ENCODE results near the gene ANKRD6. TPM values are rescaled to one million over a fixed set of nuclear protein-coding genes. Genes with fewer than 3 reads are reported as not detected.

The ANKRD6 gene
- polyA plus RNA-seq, 3 donors = 0.93 to 3.0 (median 1.2) TPM

DNA sequence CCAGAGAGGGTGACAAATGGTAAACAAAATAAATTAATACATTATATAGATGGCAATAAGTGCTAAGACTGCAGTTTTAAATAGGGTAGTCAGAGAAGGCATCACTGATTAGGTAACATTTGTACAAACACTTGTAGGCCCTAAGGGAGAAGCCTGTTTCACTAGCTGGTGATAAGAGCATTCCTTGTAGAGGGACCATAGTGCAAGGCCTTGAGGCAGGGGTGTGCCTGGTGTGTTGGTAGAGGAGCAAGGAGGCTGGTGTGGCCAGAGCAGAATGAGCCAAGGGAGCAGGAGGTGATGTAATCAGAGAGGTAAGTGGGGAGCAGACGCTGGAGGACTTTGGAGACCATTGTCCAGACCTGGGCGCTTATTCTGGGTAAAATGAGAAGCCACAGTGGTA, 70.7 kb downstream of the ANKRD6 start:
- no peak overlapping the region for H3K4me3 ChIP-seq (replicated peaks in 1 of 3; ENCODE audit: low read depth in 2 of 3, low read length in 3 of 3)
- no peaks in the 10 kb centered on the region for H4K20me1 ChIP-seq (ENCODE audit: insufficient read depth, low read length)
- no peak overlapping the region for H3K9ac ChIP-seq (ENCODE audit: insufficient read depth, low read length, poor library complexity, severe bottlenecking)
- H3K27me3 ChIP-seq (ENCODE audit: control insufficient read depth in 2 of 2, insufficient read depth in 2 of 2, low read length in 2 of 2) = no peaks in the 10 kb centered on the region
- no peak overlapping the region for H3K4me3 Mint-ChIP-seq
- H3K27ac ChIP-seq (ENCODE audit: low read depth in 1 of 2, low read length in 2 of 2) = no peak overlapping the region
- no peaks in the 10 kb centered on the region for H3K36me3 ChIP-seq (replicated peaks in 1 of 2; ENCODE audit: control insufficient read depth in 1 of 2, insufficient read depth in 2 of 2, low read length in 2 of 2)
- TF ChIP-seq, protein P1, sequence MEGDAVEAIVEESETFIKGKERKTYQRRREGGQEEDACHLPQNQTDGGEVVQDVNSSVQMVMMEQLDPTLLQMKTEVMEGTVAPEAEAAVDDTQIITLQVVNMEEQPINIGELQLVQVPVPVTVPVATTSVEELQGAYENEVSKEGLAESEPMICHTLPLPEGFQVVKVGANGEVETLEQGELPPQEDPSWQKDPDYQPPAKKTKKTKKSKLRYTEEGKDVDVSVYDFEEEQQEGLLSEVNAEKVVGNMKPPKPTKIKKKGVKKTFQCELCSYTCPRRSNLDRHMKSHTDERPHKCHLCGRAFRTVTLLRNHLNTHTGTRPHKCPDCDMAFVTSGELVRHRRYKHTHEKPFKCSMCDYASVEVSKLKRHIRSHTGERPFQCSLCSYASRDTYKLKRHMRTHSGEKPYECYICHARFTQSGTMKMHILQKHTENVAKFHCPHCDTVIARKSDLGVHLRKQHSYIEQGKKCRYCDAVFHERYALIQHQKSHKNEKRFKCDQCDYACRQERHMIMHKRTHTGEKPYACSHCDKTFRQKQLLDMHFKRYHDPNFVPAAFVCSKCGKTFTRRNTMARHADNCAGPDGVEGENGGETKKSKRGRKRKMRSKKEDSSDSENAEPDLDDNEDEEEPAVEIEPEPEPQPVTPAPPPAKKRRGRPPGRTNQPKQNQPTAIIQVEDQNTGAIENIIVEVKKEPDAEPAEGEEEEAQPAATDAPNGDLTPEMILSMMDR (IDR thresholded peaks at IDR 0.05) = no peak
- 96% methylated on average over 2 of the region's 2 CpGs for WGBS (ENCODE audit: insufficient coverage)
- H3K9me3 Mint-ChIP-seq = no peaks in the 10 kb centered on the region
- intact Hi-C loops (cut with micrococcal nuclease) = no loop called here
- H3K79me2 ChIP-seq (ENCODE audit: insufficient read depth, low read length) = no peaks in the 10 kb centered on the region
- no peak for DNase-seq
- no peaks in the 10 kb centered on the region for H3K4me1 ChIP-seq (ENCODE audit: control insufficient read depth in 1 of 2, insufficient read depth in 2 of 2, low read length in 2 of 2)
- no peak overlapping the region for H2AFZ ChIP-seq (ENCODE audit: insufficient read depth, low read depth, low read length, poor library complexity, severe bottlenecking)
- peaks cover 3% of the 10 kb centered on the region for H3K4me1 Mint-ChIP-seq
- peaks cover 0 to 2% (median 2%) of the 10 kb centered on the region in 3 donors for H3K27me3 Mint-ChIP-seq (ENCODE audit: low read depth in 3 of 3)
- no peak overlapping the region for H3K4me2 ChIP-seq (replicated peaks; ENCODE audit: extremely low read depth, low read length, poor library complexity, severe bottlenecking)
- H3K9me3 ChIP-seq (replicated peaks in 1 of 2; ENCODE audit: control insufficient read depth in 1 of 2, insufficient read depth in 1 of 2, low read length in 2 of 2) = no peaks in the 10 kb centered on the region
- no peak overlapping the region for H3K27ac Mint-ChIP-seq
- H3K36me3 Mint-ChIP-seq = no peaks in the 10 kb centered on the region

GRCh38 chr6:89505847-89506246, 72.9 kb downstream of the ANKRD6 start:
- Histone ChIP-seq H3K27ac (ENCODE audit: low read depth in 1 of 2, low read length in 2 of 2) (no peak overlapping the region), H3K36me3 (replicated peaks in 1 of 2; ENCODE audit: control insufficient read depth in 1 of 2, insufficient read depth in 2 of 2, low read length in 2 of 2) (no peaks in the 10 kb centered on the region), H3K9me3 (replicated peaks in 1 of 2; ENCODE audit: control insufficient read depth in 1 of 2, insufficient read depth in 1 of 2, low read length in 2 of 2) (no peaks in the 10 kb centered on the region), H3K4me3 (replicated peaks in 1 of 3; ENCODE audit: low read depth in 2 of 3, low read length in 3 of 3) (no peak overlapping the region), H3K4me1 (ENCODE audit: control insufficient read depth in 1 of 2, insufficient read depth in 2 of 2, low read length in 2 of 2) (no peaks in the 10 kb centered on the region), H3K79me2 (ENCODE audit: insufficient read depth, low read length) (no peaks in the 10 kb centered on the region), H2AFZ (ENCODE audit: insufficient read depth, low read depth, low read length, poor library complexity, severe bottlenecking) (no peak overlapping the region), H3K27me3 (ENCODE audit: control insufficient read depth in 2 of 2, insufficient read depth in 2 of 2, low read length in 2 of 2) (no peaks in the 10 kb centered on the region), H4K20me1 (ENCODE audit: insufficient read depth, low read length) (no peaks in the 10 kb centered on the region), H3K9ac (ENCODE audit: insufficient read depth, low read length, poor library complexity, severe bottlenecking) (no peak overlapping the region), H3K4me2 (replicated peaks; ENCODE audit: extremely low read depth, low read length, poor library complexity, severe bottlenecking) (no peak overlapping the region)
- H3K9me3 Mint-ChIP-seq = no peaks in the 10 kb centered on the region
- no peak for DNase-seq
- H3K4me3 Mint-ChIP-seq = no peak overlapping the region
- no peak overlapping the region for H3K27ac Mint-ChIP-seq
- H3K27me3 Mint-ChIP-seq (ENCODE audit: low read depth in 3 of 3) = peaks cover 0 to 2% (median 2%) of the 10 kb centered on the region in 3 donors
- no peaks in the 10 kb centered on the region for H3K36me3 Mint-ChIP-seq
- TF ChIP-seq, protein P1 (IDR thresholded peaks at IDR 0.05) = no peak
- intact Hi-C loops (cut with micrococcal nuclease) = no loop called here
- peaks cover 5% of the 10 kb centered on the region for H3K4me1 Mint-ChIP-seq
- 92% methylated on average over 2 of the region's 4 CpGs for WGBS (ENCODE audit: insufficient coverage)
